Astrocyte of the cerebellum (primary cell): Measurements from ENCODE around the gene RBPJ.

Experiments
- DNase-seq: peaks from one replicate; pipeline ENCODE4 v3.0.0-alpha.2; 2011; ENCODE audit warnings: low read depth
- H3K4me3 ChIP-seq: 2 replicates; pipeline ENCODE4 v1.5.1; 2011; ENCODE audit warnings: mild to moderate bottlenecking, low read depth, low read length, moderate library complexity
- CTCF ChIP-seq: IDR thresholded peaks from 2 replicates; pipeline ENCODE4 v1.5.1; 2012; ENCODE audit warnings: low read length, low read depth, moderate library complexity, mild to moderate bottlenecking; ENCODE audit errors: missing control alignments
- in situ Hi-C: cut with HindIII; loops from 2 replicates; pipeline ENCODE4 v1.10.0; 2017; ENCODE audit warnings: low sequenced_read_pairs

Gene RBPJ

GRCh38 chr4:26360864-26361263, 40.0 kb downstream of the RBPJ start:
- no peak for DNase-seq
- in situ Hi-C loops: no loop called here
- TF ChIP-seq CTCF: no peak
- no peak overlapping the region for H3K4me3 ChIP-seq

- TF ChIP-seq CTCF: no peak
- DNase-seq: no peak
- in situ Hi-C loops: no loop called here
- H3K4me3 ChIP-seq: no peak overlapping the region
Observed at GRCh38 chr4:26361297-26361696, 40.5 kb downstream of the RBPJ start.

GRCh38 chr4:26362745-26363439, 42.1 kb downstream of the RBPJ start:
- no peak for TF ChIP-seq CTCF
- no peak for DNase-seq
- in situ Hi-C loops: no loop called here
- H3K4me3 ChIP-seq: no peak overlapping the region

- in situ Hi-C loops: no loop called here
- no peak for DNase-seq
- H3K4me3 ChIP-seq: no peak overlapping the region
- TF ChIP-seq CTCF: no peak
Observed at GRCh38 chr4:26365537-26366150, 44.8 kb downstream of the RBPJ start.

GRCh38 chr4:26367811-26368210, 47.0 kb downstream of the RBPJ start:
- no peak for DNase-seq
- no peak overlapping the region for H3K4me3 ChIP-seq
- TF ChIP-seq CTCF: no peak
- in situ Hi-C loops: no loop called here

GRCh38 chr4:26368685-26369084, 47.9 kb downstream of the RBPJ start:
- in situ Hi-C loops: no loop called here
- no peak overlapping the region for H3K4me3 ChIP-seq
- no peak for TF ChIP-seq CTCF
- no peak for DNase-seq
